HG02970 (cell line): ENCODE data around the gene SLC35B2.

Source experiments
- ATAC-seq: cut with Tn5 transposase; IDR thresholded peaks from one replicate; pipeline ENCODE4 v1.9.1; 2021; ENCODE audit warnings: mild to moderate bottlenecking, moderate library complexity, moderate number of reproducible peaks; ENCODE audit not compliant: unreplicated experiment, low FRiP score

SLC35B2 gene

GRCh38 chr6:44286747-44287146, 29.4 kb upstream of the SLC35B2 start:
- no peak for ATAC-seq

DNA sequence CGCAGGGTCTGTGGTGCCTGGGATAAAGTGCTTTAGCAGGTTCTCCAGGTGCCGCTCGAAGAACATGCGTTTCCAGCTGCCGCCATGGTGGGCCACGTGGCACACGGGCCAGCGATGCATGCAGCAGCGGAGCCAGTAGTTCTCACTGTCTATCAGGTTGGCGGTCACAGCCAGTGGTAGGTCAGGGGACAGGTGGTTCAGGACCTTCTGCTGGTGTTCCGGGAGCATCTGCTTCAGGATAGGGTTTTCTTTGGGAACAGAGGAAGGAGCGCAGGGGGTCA, 28.9 kb upstream of the SLC35B2 start:
- no peak for ATAC-seq

DNA sequence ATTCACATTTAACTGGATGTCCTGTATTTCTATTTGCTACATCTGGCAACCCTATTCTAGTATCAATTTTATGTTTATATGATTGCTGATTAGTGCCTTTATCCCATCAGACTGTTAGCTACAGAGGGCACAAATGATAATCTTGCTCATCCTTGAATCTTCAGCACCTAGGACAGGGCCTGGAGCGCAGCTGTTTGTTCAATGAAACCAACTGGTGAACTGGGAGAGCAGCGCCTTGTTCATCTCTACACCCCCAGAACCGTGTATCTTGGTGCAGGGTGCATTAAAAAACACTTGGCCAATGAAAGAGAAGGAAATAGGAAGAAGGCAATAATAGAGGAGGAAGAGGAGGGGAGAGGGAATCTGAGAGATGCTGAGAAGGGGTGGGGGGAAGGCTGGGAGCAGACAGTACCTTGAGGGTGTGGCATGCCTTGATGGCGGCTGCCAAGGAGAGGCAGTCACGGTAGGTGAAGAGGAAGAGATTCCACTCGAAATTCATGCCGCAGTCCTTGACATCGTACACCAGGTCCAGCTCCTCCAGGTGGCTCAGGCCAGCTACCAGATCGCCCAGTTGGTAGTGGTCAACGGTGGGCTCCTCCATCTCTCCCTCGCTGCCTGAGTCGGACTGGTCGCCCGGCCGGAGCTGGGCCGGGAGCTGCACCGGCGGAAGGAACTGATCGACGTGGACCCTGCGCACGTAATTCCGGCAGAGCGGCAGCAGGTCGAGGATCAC, 28.4 kb upstream of the SLC35B2 start:
- ATAC-seq: no peak

DNA sequence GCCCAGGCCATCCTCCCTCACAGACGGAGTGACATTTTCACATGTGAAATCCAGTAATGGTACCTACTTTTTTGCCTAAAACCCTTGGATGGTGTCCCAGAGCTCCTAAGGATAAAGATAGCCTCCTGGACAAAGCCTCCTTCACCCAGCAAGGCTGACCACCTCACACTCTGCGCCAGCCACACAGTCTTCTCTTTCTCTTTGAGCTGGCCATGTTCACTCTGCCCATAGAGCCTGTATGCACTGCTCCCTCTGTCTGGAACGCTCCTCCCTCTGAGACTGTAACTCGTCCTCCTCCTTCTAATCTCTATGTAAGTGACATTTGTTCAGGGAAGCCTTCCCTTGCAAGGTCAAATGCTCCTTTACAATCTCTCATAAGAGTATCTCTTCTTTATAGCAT, 27.5 kb upstream of the SLC35B2 start:
- ATAC-seq: no peak

DNA sequence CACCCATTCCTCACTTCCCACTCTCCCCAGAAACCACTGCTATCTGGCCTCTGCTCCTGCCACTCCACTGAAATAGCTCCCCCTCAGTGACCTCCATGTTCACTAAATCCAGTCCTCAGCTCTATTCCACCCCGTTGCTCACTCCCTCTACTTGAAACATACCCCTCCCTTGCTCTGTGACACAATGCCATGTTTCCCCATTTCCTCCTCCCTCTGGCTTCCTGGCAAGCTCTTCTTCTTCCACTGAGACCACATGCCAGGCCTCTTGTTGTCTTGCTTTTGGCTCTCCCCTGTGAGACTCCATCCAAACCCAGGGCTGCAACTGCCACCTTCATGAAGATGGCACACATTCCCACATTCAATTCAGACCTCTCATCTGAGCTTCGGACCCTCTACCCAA, 26.8 kb upstream of the SLC35B2 start:
- ATAC-seq: no peak

DNA sequence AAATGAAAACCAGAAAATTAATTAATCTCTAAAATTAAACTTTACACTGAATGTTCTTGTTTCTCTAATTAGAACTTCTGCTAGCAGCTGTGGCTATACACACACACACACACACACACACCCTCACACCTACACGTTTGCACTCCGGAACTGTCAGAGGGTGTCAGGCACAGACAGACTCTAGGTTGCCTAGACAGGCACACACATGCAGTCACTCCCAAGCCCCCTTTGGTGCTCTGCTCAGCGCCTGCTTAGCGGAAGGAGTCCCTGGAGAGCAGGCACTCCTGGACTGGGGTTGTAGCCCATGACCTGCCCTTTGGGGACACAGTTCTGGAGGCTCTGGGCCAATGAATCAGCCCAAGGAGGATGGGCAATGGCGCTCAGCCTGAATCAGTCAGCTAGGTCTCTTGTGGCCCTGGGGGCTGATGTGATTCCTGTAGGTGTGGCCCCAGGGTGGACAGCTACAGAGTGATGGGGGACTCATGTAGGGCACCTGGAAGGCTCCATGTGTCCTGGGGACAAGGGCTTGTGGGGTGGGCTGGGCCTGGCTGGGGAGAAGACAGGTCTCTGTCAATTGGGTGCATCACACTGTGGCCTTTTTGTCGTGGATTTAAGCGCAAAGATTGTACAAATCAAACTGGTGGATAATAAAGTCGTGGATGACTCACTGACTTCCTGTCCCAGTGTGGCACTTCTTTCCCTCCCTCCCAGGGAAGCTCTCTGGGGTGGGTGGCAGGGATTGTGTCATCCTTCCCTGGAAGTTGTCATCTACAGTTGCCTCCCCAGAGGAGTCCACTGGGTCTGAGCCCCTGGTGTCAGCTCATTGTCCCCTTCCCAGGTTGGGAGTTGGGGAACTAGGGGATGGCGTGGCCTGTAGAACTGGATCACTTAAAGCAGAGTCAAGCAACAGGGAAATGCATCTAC, 21.7 kb upstream of the SLC35B2 start:
- no peak for ATAC-seq

GRCh38 chr6:44278315-44278714, 21.0 kb upstream of the SLC35B2 start:
- ATAC-seq: no peak

DNA sequence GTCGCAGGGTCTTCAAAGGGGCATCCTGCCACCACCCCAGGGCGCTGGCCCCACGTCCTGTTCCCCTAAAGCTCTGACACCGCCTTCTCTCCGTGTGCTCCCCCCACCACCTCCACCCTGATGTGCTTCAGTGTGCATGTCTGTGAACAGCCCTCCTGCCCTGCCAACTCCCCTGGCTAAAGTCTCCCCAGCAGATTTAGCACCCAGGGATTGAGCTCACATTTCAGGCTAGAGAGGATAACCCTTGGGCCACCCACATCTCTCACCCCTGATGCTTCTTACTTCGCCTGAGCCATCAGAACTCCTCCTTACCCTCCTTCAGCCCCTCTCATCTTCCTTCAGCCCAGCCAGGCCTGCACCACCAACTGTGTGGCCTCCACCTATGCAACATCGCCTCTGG, 20.4 kb upstream of the SLC35B2 start:
- no peak for ATAC-seq

DNA sequence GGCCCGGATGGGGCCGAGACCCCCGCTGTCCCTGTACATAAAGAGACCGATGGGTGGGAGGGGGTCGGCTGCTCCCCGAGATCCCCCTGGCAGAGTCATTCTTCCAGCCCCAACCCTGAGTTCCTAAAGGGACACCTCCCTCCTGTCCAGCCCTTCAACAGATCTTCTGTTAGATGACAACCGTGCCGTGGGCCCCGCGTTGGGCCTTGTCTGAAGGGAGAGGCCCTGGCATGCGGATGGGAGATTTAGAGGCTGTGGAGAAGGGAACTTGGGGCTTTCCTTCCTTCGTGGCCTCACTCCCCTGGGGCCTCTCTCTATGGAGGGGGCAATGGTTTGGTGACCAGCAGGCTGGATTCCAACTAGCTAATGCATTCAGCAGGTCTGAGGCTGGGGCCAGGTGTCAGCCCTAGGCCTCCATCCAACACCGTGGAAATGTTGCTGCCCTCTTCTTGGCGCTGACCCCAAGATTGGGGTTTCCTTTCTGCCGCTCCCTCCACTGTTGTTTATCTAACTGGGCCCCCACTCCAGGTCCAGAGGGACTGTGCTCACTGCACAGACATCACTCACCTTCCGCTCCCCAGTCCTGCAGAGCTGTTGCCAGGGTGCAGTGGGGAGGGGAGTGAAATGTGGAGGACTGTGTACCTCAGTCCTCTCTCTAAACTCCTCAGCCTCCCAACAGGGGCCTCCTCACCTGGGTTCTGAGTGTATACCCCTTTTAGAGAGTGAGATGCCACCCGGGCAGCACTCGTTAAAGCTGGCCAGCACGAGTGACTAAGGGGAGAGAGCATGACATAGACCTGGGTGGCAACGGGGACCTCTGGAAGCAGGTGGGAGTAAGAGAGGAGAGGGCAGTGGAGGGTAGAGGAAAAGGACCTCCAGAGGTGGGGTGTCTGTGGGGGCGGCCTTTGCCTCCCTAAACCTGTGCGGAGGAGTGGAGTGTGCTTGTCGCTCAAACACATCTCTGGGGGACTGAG, 19.6 kb upstream of the SLC35B2 start:
- no peak for ATAC-seq

GRCh38 chr6:44275749-44276648, 18.7 kb upstream of the SLC35B2 start:
- no peak for ATAC-seq

DNA sequence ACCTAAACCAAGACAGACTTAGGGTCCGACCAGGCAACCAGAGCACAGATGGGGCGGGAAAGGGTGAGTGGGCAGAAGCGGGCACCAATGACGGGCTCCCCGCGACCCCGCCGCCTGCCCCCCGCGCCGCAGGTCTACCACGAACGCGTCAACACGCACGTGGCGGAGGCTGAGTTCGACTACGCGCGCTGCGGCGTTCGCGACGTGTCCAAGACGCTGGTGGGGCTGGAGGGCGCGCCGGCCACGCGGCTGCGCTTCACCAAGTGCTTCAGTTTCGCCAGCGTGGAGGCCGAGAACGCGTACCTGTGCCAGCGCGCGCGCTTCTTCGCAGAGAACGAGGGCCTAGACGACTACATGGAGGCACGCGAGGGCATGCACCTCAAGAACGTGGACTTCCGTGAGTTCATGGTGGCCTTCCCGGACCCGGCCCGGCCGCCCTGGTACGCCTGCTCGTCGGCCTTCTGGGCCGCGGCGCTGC, 18.0 kb upstream of the SLC35B2 start:
- no peak for ATAC-seq

DNA sequence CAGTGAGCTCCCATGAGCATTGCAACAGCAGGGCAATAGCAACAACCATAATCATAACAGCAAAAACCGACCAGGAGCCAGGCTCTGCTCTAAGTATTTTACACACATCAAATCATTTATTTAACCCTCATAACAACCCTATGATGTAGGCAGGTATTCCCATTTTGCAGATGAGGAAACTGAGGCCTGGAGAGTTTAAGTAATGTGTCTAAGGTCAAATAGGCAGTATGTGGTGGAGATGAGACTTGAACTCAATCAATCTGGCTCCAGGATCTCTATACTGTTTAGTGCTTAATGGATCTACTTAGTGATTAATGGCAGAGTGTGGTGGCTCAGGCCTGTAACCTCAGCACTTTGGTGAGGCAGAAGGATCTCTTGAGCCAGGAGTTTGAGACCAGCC, 16.3 kb upstream of the SLC35B2 start:
- no peak for ATAC-seq

DNA sequence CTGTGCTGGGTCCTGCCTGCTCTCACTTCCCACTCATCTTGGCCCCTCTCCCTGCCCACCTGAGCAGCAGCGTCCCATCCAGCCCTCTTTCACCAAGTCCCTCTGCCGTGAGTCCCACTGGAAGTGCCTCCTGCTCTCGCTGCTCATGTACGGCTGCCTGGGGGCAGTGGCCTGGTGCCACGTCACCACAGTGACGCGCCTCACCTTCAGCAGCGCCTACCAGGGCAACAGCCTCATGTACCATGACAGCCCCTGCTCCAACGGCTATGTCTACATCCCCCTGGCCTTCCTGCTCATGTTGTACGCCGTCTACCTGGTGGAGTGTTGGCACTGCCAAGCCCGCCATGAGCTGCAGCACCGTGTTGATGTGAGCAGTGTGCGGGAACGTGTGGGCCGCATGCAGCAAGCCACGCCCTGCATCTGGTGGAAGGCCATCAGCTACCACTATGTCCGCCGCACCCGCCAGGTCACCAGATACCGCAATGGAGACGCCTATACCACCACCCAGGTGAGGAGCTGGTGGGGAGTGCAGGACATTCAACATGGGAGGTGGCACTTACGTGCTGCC, 15.8 kb upstream of the SLC35B2 start:
- ATAC-seq: no peak

GRCh38 chr6:44272529-44272928, 15.2 kb upstream of the SLC35B2 start:
- no peak for ATAC-seq

- ATAC-seq: no peak
Measured at GRCh38 chr6:44271914-44272313, 14.6 kb upstream of the SLC35B2 start.

DNA sequence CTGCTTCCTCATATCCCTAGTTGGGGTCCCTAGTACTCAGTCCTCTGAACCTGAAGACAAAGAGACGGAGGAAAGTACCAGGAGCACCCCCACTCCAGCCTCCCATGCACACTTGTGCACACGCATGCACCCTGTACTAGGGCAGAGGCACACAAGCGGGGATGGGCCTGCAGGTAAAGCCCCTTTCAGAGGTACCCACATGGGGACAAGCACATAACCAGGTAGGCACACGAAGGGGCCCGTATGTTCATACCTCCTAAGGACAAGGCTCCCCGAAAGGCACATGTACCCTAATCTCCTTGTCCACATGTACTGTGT, 14.0 kb upstream of the SLC35B2 start:
- no peak for ATAC-seq

- no peak for ATAC-seq
Measured at GRCh38 chr6:44270526-44271405, 13.4 kb upstream of the SLC35B2 start.

GRCh38 chr6:44269921-44270525, 12.7 kb upstream of the SLC35B2 start, which contains the start of gene TMEM151B:
Gene TMEM151B, plus strand, starts transcription at chr6:44270450. Its CDS starts 293 bp downstream, at chr6:44270743.
- ATAC-seq: no peak
